KMS-11 (cell line): ENCODE measurements around the gene PARD3B.

Source experiments
- H2AFZ ChIP-seq: fragments of 200-600 bp; sonication (generic); 2 replicates; pipeline ENCODE4 v1.6.1; 2016; ENCODE audit warnings: antibody characterized with exemption, mixed run types, low read depth
- H3K27ac ChIP-seq: fragments of 200-600 bp; sonication (generic); 2 replicates; pipeline ENCODE4 v1.6.1; 2016; ENCODE audit warnings: mild to moderate bottlenecking, mixed run types
- H3K27me3 ChIP-seq: fragments of 200-600 bp; sonication (generic); 2 replicates; pipeline ENCODE4 v1.6.1; 2017; ENCODE audit warnings: mild to moderate bottlenecking, low read depth, mixed run types, moderate library complexity; ENCODE audit not compliant: insufficient read depth
- H3K36me3 ChIP-seq: fragments of 200-600 bp; sonication (generic); 2 replicates; pipeline ENCODE4 v1.6.1; 2017; ENCODE audit warnings: mild to moderate bottlenecking, mixed run types; ENCODE audit not compliant: insufficient read depth
- H3K4me1 ChIP-seq: fragments of 200-600 bp; sonication (generic); 2 replicates; pipeline ENCODE4 v1.6.1; 2016; ENCODE audit warnings: mild to moderate bottlenecking, low read depth, mixed run types; ENCODE audit not compliant: poor library complexity, severe bottlenecking
- H3K4me2 ChIP-seq: fragments of 200-600 bp; sonication (generic); 2 replicates; pipeline ENCODE4 v1.7.0; 2016; ENCODE audit warnings: mild to moderate bottlenecking, mixed run types
- H3K4me3 ChIP-seq: fragments of 200-600 bp; sonication (generic); IDR thresholded peaks from 2 replicates; pipeline ENCODE4 v1.6.1; 2017; ENCODE audit warnings: low read depth, low read length, mixed read lengths; ENCODE audit not compliant: insufficient read depth
- H3K79me2 ChIP-seq: fragments of 200-600 bp; sonication (generic); 2 replicates; pipeline ENCODE4 v1.6.1; 2016; ENCODE audit warnings: low read depth, mixed run types; ENCODE audit not compliant: insufficient read depth
- H3K9ac ChIP-seq: fragments of 200-600 bp; sonication (generic); 2 replicates; pipeline ENCODE4 v1.6.1; 2016; ENCODE audit warnings: mild to moderate bottlenecking, mixed run types
- H4K20me1 ChIP-seq: fragments of 200-600 bp; sonication (generic); 2 replicates; pipeline ENCODE4 v1.6.1; 2016; ENCODE audit warnings: mild to moderate bottlenecking, mixed run types; ENCODE audit not compliant: insufficient read depth
- CTCF ChIP-seq: fragments of 200-600 bp; sonication (generic); conservative IDR thresholded peaks from 2 replicates; pipeline ENCODE4 v1.6.1; 2017; ENCODE audit warnings: low read depth, mild to moderate bottlenecking, antibody characterized with exemption, low read length, moderate library complexity, mixed read lengths

The PARD3B gene

GRCh38 chr2:204611764-204612163, 66.5 kb downstream of the PARD3B start:
- H4K20me1 ChIP-seq = no peaks in the 10 kb centered on the region
- no peaks in the 10 kb centered on the region for H3K36me3 ChIP-seq
- H3K27me3 ChIP-seq = no peaks in the 10 kb centered on the region
- H3K79me2 ChIP-seq = no peaks in the 10 kb centered on the region
- no peak overlapping the region for H2AFZ ChIP-seq
- H3K9ac ChIP-seq = no peak overlapping the region
- H3K4me2 ChIP-seq = no peak overlapping the region
- TF ChIP-seq CTCF = no peak
- no peak overlapping the region for H3K27ac ChIP-seq
- no peak overlapping the region for H3K4me3 ChIP-seq
- no peaks in the 10 kb centered on the region for H3K4me1 ChIP-seq

GRCh38 chr2:204613635-204614034, 68.4 kb downstream of the PARD3B start:
- no peak overlapping the region for H3K27ac ChIP-seq

GRCh38 chr2:204615456-204615855, 70.2 kb downstream of the PARD3B start:
- TF ChIP-seq CTCF = no peak
- no peak overlapping the region for H3K9ac ChIP-seq
- H3K4me2 ChIP-seq = no peak overlapping the region
- no peaks in the 10 kb centered on the region for H3K79me2 ChIP-seq
- no peak overlapping the region for H3K4me3 ChIP-seq
- H4K20me1 ChIP-seq = no peaks in the 10 kb centered on the region
- no peak overlapping the region for H2AFZ ChIP-seq
- no peaks in the 10 kb centered on the region for H3K4me1 ChIP-seq
- no peaks in the 10 kb centered on the region for H3K27me3 ChIP-seq
- H3K36me3 ChIP-seq = no peaks in the 10 kb centered on the region
- no peak overlapping the region for H3K27ac ChIP-seq

More at GRCh38 chr2:204613635-204614034, 68.4 kb downstream of the PARD3B start:
- Histone ChIP-seq H3K9ac (no peak overlapping the region), H3K4me2 (no peak overlapping the region), H3K4me1 (no peaks in the 10 kb centered on the region), H4K20me1 (no peaks in the 10 kb centered on the region), H3K4me3 (no peak overlapping the region), H2AFZ (no peak overlapping the region), H3K36me3 (no peaks in the 10 kb centered on the region), H3K27me3 (no peaks in the 10 kb centered on the region), H3K79me2 (no peaks in the 10 kb centered on the region)
- TF ChIP-seq CTCF = no peak

DNA sequence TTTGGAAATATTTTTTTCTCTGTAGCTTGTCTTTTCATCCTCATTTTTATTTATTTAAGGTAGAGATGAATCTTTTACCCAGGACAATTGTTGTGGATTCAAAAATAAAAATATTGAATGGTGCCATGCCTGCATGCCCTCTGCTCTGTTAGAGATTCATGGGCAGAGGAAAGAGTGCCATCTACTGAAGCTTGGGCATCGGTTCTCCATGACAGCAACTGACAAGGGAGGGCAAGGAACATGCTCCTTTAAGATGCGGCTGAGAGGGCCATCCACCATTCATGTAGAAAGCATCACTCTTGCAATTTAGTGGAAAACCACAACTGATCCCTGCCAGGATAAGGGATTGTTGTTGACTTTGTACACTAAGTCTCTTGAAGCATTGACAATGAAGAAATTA, 79.9 kb downstream of the PARD3B start:
- Histone ChIP-seq H3K27me3 (no peaks in the 10 kb centered on the region), H3K79me2 (no peaks in the 10 kb centered on the region), H2AFZ (no peak overlapping the region), H3K36me3 (no peaks in the 10 kb centered on the region), H3K4me2 (no peak overlapping the region), H3K27ac (no peak overlapping the region), H4K20me1 (no peaks in the 10 kb centered on the region), H3K9ac (no peak overlapping the region), H3K4me1 (no peaks in the 10 kb centered on the region), H3K4me3 (no peak overlapping the region)
- TF ChIP-seq CTCF = no peak
